Skeletal muscle satellite cell (primary cell): ENCODE results near the gene ARF3. TPM values are rescaled to one million over a fixed set of nuclear protein-coding genes. Genes with fewer than 3 reads are reported as not detected.

Source experiments
- small RNA-seq: library from RNA; depleted of rRNA; stranded (forward); fragments of <200 nt; gene quantifications from one replicate; pipeline ENCODE3, GENCODE V24; 2012

ARF3 gene

Small RNA genes lying within 50 kb of the gene (small RNA-seq; reads per million reads assigned to genes)
- gene AC073610.1, result not detected
- not detected for gene RNU6-600P
- not detected for gene RNU6-940P
